HEK293T (cell line): ENCODE measurements around the gene PMVK.

Experiments
- ELF4 ChIP-seq: fragments of 450-650 bp; IDR thresholded peaks from 2 replicates; pipeline ENCODE4 v1.6.1; 2017; ENCODE audit warnings: antibody characterized with exemption
- FOXM1 ChIP-seq: fragments of 450-650 bp; IDR thresholded peaks from 2 replicates; pipeline ENCODE4 v1.6.1; 2017; ENCODE audit warnings: mild to moderate bottlenecking, borderline replicate concordance
- PKNOX1 ChIP-seq: fragments of 450-650 bp; IDR thresholded peaks from 2 replicates; pipeline ENCODE4 v1.6.1; 2016
- SP1 ChIP-seq: fragments of 450-650 bp; IDR thresholded peaks from 2 replicates; pipeline ENCODE4 v1.6.1; 2017

GRCh38 chr1:154911691-154912550 lies 24.6 kb downstream of the PMVK start:
- TF ChIP-seq SP1 (no peak), ELF4 (no peak), FOXM1 (no peak), PKNOX1 (no peak)
